ENCODE data around the gene NFYC.

The NFYC gene

DNA sequence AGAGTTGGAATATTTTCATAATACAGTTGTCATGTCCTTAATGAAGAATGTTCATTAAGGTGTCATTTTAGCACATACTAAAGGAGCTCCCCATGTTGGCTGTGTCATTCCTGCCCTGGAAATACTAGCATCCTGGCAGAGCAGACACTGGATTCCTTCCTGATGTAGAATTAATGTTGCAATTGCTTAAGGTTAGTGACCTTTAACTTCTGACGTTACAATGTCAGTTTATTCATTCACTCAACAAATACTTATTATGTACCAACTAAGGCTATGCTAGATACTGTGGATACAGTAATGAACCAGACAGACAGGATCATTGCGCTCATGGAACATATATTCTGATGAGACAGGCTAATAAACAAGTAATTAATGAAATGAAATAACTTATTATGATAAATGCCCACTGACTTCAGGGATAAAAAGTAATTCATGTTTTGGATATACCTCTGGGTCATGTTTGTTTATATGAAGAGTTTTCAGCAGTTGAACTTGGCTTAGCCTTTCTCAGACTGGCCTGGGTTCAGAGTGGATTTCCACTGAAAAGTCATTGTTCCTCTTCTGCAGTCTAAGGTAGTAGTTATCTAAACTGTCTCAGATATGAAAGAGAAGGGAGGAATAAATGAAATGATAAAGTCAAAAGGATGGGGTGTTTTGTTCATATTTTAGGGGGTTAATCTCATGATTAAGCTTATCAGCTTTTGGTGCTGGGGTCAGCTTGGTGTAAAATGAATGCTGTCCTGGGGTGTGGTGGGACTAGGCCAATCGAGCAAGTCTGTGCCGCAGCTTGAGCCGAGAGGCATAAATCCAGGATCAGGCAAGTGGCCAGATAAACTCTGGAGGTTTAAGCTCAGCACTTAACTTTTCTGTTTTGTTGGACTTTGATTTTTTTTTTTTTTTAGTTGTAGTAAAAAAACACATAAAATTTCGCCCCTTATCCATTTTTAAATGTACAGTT is 48.8 kb downstream of the NFYC start:
- DNase-seq: no peak

DNA sequence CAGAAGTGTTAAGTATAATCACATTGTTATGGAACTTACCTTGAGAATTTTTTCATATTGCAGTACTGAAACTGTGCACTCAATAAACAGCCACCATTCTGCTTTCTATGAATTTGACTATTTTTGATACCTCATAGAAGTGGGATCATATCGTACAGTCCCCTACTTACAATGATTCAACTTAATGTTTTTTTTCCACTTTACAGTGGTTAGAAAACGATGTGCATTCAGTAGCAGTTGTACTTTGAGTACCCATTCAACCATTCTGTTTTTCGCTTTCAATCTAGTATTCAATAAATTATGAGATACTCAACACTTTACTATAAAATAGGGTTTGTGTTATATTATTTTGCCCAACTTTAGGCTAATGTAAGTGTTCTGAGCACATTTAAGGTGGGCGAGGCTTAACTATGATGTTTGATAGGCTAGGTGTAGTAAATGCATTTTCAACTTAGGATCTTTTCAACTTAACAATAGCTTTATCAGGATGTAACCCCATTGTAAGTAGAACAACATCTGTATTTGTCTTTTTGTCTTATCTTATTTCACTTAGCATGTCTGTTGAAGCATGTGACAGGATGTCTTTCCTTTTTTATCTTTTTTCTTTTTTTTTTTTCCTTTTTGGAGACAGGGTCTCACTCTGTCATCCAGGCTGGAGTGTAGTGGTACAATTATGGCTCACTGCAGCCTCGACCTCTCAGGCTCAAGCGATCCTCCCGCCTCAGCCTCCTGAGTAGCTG is 49.7 kb downstream of the NFYC start:
- DNase-seq: no peak

DNA sequence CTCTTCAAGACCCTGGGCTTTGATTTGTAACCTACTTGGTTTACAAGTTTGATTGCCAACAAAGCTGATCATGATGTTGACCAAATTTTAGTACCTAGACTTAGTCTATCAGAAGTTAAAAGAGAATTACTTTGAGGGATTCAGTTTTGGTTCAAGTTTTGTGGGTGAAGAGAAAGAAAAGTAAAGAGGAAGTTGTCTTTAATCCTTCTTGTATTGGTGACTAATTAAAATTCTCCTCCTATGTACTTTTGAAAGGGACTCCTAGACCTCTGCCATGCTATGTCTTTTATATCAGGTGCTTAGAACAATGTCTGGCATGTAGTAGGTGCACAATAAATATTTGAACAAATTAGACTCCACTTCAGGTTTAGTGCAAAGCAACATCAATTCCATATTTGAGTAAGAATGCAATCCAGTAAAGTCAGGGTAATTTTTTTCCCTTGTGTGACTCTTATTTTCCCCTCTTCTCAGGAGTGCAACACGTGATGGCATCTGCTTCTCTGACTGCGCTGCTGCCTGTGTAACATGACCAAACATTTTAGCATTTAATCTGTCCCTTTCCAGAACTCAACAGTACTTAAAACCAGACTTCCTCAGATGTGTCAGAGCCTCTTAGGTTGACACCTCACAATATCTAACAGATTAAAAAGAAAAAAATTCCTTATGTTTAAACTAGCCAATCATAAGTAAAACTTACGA is 51.0 kb downstream of the NFYC start:
- DNase-seq: no peak

GRCh38 chr1:40743452-40743851 is 51.9 kb downstream of the NFYC start:
- no peak for DNase-seq

GRCh38 chr1:40743860-40744259 is 52.4 kb downstream of the NFYC start:
- DNase-seq: no peak

GRCh38 chr1:40745176-40745575 is 53.7 kb downstream of the NFYC start:
- DNase-seq: no peak

DNA sequence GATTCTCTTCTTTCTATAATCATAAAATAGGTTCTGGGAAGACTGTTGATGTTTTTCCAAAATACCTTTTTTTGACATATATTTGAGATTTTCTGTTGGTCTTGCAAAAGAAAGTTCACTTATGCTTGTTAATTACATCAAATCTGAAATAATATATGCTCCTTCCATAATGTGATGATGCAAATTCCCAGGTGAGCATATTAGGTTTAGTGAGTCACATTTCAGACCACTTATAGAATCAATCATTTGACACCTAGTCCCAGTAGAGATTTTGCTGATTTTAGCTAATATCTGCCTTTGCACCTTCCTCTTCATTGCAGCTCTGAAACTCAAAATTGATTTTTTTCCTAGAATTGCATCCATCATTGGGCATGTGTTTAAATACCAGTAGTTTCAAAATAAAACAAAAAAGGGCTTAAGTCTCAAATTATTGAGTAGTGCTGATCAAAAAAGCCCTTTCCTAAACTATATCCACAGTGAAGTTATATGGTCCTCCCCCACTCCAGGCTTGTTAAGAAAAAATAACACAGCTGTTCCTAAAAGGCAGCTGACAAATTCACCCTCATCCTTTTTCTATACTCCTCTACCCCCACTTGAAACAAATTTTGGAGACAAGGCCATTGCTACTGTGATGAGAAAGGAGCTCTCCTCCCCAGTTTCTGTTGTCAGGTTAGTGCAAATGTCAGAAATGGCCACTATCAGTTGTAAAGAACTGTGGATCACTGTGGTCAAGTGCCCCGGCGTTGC is 55.0 kb downstream of the NFYC start:
- DNase-seq: no peak

DNA sequence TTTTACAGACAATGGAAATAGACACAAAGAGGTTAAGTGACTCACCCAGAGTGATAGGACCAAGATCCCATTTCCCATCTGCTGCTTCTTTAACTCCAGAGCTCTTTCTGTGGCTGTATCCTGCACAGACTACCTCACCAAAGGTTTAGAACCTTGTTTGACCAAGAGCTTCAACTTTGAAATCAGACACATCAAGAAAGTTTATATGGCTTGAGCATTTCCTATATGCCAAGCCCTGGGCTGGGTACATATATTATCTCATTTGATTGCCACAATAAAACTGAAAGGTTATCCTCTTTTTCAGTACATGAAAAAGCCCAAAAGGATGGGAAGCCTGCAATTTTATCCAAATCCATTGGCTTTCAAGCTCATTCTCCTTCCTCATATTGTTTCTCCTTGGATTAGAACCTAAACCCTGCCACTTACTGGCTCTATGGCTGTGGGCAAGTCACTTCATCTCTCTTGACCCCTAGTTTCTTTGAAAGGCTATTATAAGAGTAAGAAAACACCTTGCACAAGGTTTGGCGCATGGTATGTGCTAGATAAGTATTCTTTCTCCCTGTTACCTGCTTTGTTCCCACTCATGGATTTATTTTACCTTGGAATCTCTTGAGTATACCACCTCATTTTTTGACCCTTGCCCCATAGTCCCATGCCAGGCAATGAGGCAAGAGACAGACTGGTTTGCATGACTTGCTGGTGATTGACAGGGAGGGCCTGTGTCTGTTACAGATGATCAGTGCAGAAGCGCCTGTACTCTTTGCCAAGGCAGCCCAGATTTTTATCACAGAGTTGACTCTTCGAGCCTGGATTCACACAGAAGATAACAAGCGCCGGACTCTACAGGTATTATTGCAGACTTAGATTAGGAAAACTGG is 57.6 kb downstream of the NFYC start:
- DNase-seq: no peak

DNA sequence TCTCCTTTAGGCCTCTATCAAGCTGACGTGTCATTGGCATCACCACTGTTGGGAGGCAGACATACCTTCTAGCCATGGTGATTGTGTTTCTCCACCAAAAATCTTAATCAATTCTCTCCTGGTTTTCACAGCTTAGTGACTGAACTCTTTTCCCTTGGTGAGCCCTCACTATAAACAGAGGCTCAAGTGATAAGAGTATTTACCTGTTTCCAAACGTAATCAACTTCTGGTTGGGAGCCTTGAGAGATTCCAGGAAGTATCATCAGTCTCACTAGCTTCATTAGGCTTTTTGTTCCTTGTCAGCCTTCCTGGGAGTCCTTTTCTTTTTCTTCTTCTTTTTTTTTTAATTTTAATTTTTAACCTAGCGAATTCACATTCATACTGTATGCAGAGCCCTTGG is 58.3 kb downstream of the NFYC start:
- no peak for DNase-seq

GRCh38 chr1:40750451-40750908 is 59.0 kb downstream of the NFYC start:
- DNase-seq: no peak

DNA sequence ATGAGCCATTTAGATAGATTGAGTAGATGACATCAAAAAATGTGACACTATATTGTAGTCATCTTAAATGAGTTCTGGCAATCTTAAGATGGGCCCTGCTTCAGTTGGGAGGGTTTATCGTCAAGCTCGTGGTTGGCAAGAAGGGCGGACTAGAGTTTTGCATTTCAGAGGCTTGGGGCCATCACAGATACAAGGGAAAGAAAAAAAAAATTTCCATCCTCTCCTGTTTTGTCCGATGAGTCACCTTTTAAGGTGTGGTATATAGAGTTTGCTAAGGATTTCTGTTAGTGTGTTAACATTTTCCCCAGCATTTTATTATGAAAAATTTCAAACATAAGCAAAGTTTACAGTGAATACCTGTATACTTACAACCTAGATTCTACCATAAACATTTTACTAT is 60.3 kb downstream of the NFYC start:
- DNase-seq: no peak

GRCh38 chr1:40753142-40753882 is 61.8 kb downstream of the NFYC start:
- no peak for DNase-seq

DNA sequence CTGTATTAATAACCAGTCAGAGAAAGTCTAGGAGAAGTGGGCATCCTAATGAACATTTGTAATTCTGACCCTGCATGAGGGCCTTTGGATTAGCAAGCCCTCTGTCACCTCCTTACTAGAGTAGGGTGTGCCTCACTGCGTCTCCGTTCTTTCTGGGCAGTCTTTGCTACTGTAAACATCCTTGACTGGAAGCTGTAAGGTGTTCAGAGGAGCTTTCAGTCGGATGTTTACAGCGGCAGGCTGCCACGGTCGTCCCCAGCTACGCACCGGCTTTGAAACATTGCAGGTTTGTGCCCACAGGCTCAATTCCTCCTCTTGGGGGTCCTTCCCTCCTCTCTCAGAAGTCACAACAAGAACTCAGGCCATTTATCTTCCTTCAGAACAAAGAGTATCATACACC is 62.7 kb downstream of the NFYC start:
- no peak for DNase-seq

- DNase-seq: no peak
Measured at GRCh38 chr1:40755067-40755466, 63.6 kb downstream of the NFYC start.

DNA sequence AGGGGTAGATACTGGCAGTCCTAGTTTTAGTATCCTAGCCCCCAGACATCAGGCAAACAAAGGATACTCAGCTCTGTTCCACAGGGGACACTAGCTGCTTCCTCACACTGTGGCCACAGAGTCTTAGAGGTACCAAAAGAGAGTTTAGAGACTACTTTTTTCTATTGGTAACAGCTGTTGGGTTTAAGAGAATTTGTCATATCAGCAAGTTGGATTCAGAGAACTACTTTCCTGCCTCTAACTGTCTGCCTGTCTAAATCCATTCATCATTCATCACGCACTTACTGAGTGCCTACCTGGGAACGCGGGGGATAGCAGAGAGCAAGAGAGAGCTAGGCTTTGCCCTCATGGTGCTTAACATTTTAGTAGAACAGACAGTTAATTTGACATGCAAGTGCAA is 65.0 kb downstream of the NFYC start:
- DNase-seq: no peak

DNA sequence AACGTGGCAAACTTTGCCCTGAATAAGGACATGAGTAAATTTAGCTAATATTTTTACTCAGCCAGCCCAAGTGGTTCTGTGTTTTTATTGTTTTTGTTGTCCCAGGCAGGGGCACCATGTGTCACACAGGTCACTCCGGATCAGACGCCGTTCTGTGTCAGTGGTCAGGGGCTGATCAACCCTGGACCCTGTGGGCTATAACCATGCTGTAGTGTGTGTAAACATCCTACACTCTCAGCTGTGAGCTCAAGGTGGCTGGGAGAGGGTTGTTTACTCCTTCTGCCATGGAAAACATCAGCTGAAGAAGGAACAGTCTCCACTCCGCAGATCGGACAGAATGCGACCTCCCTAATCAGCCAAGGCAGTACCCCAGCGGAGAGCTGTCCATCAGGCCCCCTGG is 65.6 kb downstream of the NFYC start:
- DNase-seq: no peak

GRCh38 chr1:40758004-40758403 is 66.5 kb downstream of the NFYC start:
- no peak for DNase-seq

- DNase-seq: no peak
Measured at GRCh38 chr1:40758578-40759343, 67.3 kb downstream of the NFYC start.

DNA sequence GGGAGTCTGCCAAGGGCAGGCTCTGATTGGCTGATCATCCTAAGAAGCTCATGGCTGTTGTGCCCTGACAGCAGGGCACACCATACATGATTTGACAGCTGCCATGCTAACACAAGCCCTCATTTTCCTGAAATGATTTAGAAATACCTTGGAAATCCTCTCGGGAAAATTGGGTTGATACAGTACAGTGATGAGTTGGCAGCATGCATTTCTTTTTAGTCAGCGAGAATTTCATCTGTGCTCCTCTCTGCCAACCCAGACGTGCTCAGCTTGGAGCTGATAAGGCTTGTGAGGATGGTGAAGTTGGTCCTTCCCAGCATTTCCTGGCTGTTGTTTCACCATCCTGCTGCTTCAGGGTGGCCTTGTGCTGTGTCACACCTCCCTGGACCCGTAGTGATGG is 69.5 kb downstream of the NFYC start:
- no peak for DNase-seq
